ENCODE data around the gene NAPG. TPM values are rescaled to one million over a fixed set of nuclear protein-coding genes. Genes with fewer than 3 reads are reported as not detected.
"Not testable (repeated sequence)": the region's sequence is repeated elsewhere in the genome, so short reads cannot be mapped to it uniquely, and the experiment has no call there.

NAPG gene
- total RNA-seq, 1 donor from 2014 or later, result 54.5 TPM

- peak; percentile 68 for DNase-seq (ENCODE audit: low read depth)
- H3K27me3 ChIP-seq (ENCODE audit: control insufficient read depth, insufficient read depth, low read length), result no peaks in the 10 kb centered on the region
- H3K36me3 ChIP-seq (ENCODE audit: control insufficient read depth, insufficient read depth, low read length), result no peaks in the 10 kb centered on the region
- no peak for TF ChIP-seq CTCF (IDR thresholded peaks at IDR 0.05; ENCODE audit: insufficient read depth, low read length, severe bottlenecking)
- no peak overlapping the region for H3K4me3 ChIP-seq (ENCODE audit: low read depth, low read length)
- FAIRE-seq, result no peak
Measured at GRCh38 chr18:10566390-10566789, 40.6 kb downstream of the NAPG start.

- not testable (repeated sequence) for FAIRE-seq
Measured at GRCh38 chr18:10569941-10570340, 44.1 kb downstream of the NAPG start.

DNA sequence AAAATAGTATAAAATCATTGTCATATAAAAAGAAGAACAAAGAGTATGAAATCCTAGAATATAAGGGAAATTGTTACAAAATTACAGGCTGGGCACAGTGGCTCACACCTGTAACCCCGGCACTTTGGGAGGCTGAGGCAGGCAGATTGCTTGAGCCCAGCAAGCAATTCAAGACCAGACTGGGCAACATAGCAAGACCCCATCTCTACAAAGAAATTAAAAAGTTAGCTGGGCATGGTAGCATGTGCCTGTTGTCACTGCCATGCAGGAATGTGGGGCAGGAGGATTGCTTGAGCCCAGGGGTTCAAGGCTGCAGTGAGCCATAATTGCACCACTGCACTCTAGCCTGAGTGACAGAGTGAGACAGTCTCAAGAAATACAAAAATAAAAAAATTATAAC is 44.8 kb downstream of the NAPG start:
- no peaks in the 10 kb centered on the region for H3K36me3 ChIP-seq (ENCODE audit: control insufficient read depth, insufficient read depth, low read length)
- H3K27me3 ChIP-seq (ENCODE audit: control insufficient read depth, insufficient read depth, low read length), result no peaks in the 10 kb centered on the region
- no peak overlapping the region for H3K4me3 ChIP-seq (ENCODE audit: low read depth, low read length)
- TF ChIP-seq CTCF (IDR thresholded peaks at IDR 0.05; ENCODE audit: insufficient read depth, low read length, severe bottlenecking), result no peak
- DNase-seq (ENCODE audit: low read depth) (no peak), FAIRE-seq (no peak)

More at GRCh38 chr18:10569941-10570340, 44.1 kb downstream of the NAPG start:
- not testable (repeated sequence) for H3K27me3 ChIP-seq (ENCODE audit: control insufficient read depth, insufficient read depth, low read length); H3K4me3 ChIP-seq (ENCODE audit: low read depth, low read length); DNase-seq (ENCODE audit: low read depth); H3K36me3 ChIP-seq (ENCODE audit: control insufficient read depth, insufficient read depth, low read length)

- Histone ChIP-seq H3K27me3 (ENCODE audit: control insufficient read depth, insufficient read depth, low read length) (no peaks in the 10 kb centered on the region), H3K4me3 (ENCODE audit: low read depth, low read length) (no peak overlapping the region), H3K36me3 (ENCODE audit: control insufficient read depth, insufficient read depth, low read length) (no peaks in the 10 kb centered on the region)
- no peak for TF ChIP-seq CTCF (IDR thresholded peaks at IDR 0.05; ENCODE audit: insufficient read depth, low read length, severe bottlenecking)
- no peak for FAIRE-seq
- no peak for DNase-seq (ENCODE audit: low read depth)
Measured at GRCh38 chr18:10571537-10571936, 45.7 kb downstream of the NAPG start.

DNA sequence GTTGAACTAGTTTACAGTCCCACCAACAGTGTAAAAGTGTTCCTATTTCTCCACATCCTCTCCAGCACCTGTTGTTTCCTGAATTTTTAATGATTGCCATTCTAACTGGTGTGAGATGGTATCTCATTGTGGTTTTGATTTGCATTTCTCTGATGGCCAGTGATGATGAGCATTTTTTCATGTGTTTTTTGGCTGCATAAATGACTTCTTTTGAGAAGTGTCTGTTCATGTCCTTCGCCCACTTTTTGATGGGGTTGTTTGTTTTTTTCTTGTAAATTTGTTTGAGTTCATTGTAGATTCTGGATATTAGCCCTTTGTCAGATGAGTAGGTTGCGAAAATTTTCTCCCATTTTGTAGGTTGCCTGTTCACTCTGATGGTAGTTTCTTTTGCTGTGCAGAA is 47.4 kb downstream of the NAPG start:
- not testable (repeated sequence) for H3K4me3 ChIP-seq (ENCODE audit: low read depth, low read length); FAIRE-seq; H3K36me3 ChIP-seq (ENCODE audit: control insufficient read depth, insufficient read depth, low read length); H3K27me3 ChIP-seq (ENCODE audit: control insufficient read depth, insufficient read depth, low read length); DNase-seq (ENCODE audit: low read depth)

- FAIRE-seq; DNase-seq (ENCODE audit: low read depth); H3K27me3 ChIP-seq (ENCODE audit: control insufficient read depth, insufficient read depth, low read length); H3K36me3 ChIP-seq (ENCODE audit: control insufficient read depth, insufficient read depth, low read length); H3K4me3 ChIP-seq (ENCODE audit: low read depth, low read length): not testable (repeated sequence)
Measured at GRCh38 chr18:10574412-10574811, 48.6 kb downstream of the NAPG start.

- H3K4me3 ChIP-seq (ENCODE audit: low read depth, low read length); FAIRE-seq; H3K27me3 ChIP-seq (ENCODE audit: control insufficient read depth, insufficient read depth, low read length); H3K36me3 ChIP-seq (ENCODE audit: control insufficient read depth, insufficient read depth, low read length); DNase-seq (ENCODE audit: low read depth): not testable (repeated sequence)
Measured at GRCh38 chr18:10577842-10578572, 52.2 kb downstream of the NAPG start.

DNA sequence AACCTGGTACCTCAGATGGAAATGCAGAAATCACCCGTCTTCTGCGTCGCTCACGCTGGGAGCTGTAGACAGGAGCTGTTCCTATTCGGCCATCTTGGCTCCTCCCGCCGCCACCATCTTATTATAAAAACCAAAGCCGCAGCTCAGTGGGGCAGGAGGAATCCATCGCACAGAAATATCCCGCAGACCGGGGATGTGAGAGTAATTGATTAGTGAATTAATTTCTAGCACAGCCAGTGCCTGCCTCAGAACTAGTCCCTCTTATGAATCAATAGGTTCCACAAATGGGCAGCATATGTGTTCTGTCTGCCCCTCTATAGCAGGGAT is 52.7 kb downstream of the NAPG start:
- FAIRE-seq; DNase-seq (ENCODE audit: low read depth); H3K27me3 ChIP-seq (ENCODE audit: control insufficient read depth, insufficient read depth, low read length); H3K4me3 ChIP-seq (ENCODE audit: low read depth, low read length); H3K36me3 ChIP-seq (ENCODE audit: control insufficient read depth, insufficient read depth, low read length): not testable (repeated sequence)
